Eye (tissue), 1 donor: Measurements from ENCODE around the gene CD180.

Source experiments
- DNase-seq: peaks from one replicate; pipeline ENCODE4 v3.0.0-alpha.2; 2015

The CD180 gene

DNA sequence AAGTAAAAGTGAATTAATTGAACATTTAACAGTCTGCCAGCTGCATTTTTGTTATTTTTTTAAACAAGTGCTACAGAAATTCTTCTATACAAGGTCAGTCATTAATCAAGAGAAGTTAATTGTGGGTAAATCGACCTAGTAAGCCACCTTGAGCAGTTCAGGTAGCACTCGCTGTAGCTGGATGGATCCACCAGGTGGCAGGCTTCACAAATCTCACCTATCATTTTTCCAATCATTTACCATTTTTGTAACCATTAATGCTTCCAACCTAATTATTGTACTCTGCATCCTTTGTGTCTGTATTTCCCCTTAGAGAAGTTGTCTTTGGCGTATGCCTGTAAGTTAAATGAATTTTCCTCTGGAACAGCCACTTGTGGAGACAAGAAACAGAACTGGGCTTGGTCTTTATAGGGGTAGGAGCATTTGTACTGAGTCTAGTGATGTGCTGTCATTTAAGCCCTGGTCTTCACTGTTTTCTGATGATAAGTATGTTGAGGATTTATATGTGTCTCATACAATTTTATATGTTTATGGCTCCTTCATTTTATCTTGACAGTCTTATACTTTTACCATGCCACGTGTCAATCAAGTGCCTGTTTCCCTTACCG, 39.5 kb downstream of the CD180 start:
- DNase-seq, result peak; percentile 37

DNA sequence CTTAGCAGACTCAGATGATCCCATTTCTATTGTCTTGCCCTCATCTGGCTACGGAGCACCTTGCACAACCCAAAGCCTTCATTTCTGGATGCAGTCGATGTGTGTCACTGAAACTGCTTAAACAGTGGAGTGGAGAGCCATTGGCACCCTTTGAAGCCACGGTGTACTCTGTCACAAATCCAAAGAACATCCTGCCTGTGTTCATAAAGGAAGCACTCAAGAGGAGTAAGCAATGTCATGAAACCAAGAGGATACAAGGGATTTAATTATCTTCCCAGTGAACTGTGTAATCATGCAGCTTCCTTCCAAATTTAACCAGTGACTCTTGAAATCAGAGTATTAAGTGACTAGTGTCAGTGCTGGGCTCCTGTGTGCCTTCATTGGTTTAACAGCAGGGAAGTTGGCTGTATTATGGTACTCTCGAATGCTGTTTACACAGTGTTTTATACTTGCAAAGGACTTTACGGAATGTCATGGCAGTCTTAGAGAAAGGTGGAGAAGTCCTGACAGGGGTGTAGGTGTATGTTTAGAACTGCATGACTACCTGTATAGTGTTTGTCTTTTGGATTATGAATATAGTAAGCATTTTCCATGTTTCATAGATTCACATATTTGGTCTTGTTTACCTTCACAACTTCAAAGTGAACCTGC, 41.9 kb downstream of the CD180 start:
- no peak for DNase-seq

DNA sequence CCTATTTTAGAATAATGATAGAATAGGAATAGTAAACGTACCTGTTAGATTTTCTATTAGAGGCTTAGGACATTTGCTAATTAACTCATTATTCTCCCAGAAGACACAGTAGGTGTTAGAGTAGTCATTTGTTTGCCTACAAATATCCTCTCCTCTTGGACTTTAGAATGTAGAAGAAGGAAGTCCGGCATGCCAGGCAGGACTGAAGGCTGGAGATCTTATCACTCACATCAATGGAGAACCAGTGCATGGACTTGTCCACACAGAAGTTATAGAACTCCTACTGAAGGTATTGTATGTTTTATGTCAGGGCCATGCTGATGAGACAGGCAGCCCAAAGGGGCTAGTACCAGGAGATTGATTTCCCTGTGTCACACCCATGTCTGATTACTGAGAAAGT, 43.3 kb downstream of the CD180 start:
- no peak for DNase-seq

- no peak for DNase-seq
Observed at GRCh38 chr5:67152400-67152799, 44.2 kb downstream of the CD180 start.

- peak; percentile 38 for DNase-seq
Observed at GRCh38 chr5:67149951-67150523, 46.6 kb downstream of the CD180 start.

- no peak for DNase-seq
Observed at GRCh38 chr5:67149057-67149950, 47.3 kb downstream of the CD180 start.

- DNase-seq, result no peak
Observed at GRCh38 chr5:67147760-67148159, 48.8 kb downstream of the CD180 start.

DNA sequence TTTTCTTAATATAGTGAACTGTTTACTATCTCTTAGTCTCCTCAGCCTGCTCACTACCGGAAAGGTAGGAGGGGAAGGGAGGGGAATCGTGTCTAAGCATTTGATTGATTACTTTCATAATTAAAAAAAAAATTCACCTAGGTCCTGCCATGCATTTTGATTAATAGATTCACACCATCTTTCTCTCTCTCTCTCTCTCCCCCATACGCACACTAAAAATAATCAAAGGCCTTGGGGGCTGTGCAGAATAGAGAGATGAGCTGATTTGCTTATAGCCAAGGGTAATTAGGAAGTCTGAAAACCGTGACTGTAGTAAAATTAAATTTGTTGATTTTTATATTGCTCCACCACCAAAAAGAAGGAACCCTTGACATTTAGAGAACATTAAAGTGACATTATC, 49.6 kb downstream of the CD180 start:
- DNase-seq, result no peak

DNA sequence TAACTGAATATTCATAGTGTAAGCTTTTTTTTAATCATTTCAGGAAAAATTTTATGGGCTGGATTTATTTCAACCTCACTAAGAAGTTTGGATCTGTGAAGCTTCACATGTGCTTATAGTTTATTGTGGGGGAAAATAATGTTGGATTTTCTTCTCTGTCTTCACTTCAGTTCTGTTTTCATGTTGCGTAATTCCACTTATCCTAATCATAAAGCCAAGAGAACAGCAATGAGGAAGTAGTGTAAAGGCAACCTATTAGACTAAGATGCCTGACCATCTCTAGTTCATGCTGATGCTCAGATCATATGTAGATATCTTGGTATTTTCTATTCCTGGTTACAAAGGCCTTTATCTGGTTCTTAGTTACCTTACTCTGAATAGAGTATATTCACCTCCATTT, 50.0 kb downstream of the CD180 start:
- DNase-seq, result no peak

DNA sequence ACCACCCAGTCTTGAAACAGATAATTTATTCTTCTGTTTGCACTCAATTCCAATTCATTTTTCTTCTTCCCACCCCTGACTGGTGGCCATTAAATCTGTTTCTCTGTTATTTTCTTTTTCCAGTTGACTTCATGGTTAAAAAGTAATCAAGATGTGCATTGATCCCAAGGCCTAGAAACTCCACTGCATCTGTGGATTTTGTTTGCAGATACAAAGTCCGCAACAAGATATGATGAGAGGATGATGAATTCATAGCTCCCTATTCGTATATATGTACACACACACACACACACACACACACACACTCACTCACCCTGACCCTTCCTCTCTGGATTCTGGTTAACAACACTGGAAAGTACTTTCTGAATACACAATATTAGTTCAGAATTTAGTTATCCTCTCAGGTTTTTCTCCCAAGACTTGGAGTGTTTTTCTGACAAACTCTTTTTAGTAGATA, 52.4 kb downstream of the CD180 start:
- DNase-seq, result no peak

GRCh38 chr5:67143549-67143948, 53.0 kb downstream of the CD180 start:
- DNase-seq, result no peak

- no peak for DNase-seq
Observed at GRCh38 chr5:67142816-67143215, 53.8 kb downstream of the CD180 start.

DNA sequence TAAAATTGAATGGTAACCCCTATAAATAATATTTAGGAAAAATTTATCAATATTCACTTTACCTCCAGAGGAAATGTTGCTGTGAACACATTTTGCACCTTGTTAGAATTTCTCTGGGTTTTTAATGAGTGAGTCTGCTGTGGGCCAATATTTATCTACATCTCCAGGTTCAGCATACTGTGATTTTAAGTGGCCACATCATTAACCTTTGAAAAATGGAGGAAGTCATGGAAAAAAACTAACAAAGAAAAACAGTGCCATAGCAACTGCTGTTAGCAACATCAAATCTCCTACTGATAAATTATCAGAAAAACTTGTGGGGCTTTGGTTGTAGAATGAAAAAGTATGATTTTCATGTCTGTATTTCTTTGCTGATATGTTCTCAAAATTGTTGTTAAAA, 55.0 kb downstream of the CD180 start:
- no peak for DNase-seq

DNA sequence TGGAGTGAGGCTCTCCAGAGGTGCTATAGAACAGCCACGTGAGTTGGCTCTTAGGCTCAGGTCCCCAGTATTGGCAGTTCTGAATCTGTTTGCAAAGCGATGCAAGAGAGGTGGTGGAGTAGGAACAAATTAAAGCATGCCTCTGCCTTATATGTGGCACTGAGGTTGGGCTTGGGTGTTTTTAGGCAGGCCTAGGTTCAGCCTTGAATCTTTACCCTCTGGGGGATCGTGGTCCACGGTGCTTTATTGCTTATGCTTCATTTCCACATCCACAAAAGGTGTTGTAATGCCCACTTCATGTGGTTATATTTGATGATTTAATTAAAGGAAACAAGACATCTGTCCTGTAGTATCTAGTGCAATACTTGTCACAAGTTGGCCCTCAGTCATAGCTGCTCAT, 56.2 kb downstream of the CD180 start:
- DNase-seq, result no peak

DNA sequence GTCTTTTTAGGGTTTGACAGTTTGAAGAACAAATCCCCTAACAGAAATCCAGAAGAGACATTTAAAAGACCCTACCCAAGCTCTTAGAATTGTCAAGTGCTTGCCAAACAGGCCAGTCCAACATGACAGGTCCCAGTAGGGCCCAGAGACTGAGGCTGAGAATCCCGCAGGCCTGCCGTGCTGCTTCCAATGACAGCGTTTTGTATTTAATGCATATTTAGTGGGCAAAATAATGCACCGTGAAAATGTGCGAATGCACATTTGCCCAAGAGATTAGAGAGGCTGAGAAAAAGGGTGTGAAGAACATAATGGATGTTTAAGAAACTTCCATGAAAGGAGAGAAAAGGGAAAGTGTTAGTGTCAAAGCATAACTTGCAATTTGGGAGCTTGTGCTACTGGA, 57.6 kb downstream of the CD180 start:
- DNase-seq, result no peak

DNA sequence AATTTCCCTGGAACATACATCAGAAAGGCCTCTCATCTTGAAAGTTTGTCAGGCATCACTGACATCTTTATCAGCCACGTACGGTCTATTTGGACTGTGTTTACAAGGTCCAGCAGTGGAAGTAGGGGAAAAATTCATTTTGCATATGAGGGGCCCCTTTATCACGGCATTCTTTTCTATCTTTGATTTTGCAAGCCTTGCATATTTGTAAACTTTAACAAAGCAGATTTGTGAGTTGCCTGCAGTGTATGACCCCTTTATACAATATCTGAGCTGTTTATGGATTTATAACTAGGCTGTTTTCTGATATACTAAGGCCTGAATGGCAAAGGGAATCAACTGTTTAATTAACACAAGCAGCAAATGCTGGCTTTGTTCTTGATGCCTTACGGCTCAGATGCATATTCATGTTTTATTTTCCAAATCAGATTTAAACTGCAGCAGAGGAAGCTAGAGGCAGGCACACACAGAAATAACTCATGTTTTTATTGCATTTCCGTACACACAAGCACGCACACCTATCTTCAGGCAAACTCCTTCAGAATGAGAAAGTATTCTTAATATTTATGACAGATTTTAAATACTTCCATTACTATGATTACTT, 61.1 kb downstream of the CD180 start:
- no peak for DNase-seq

GRCh38 chr5:67133776-67134175, 62.8 kb downstream of the CD180 start:
- no peak for DNase-seq

DNA sequence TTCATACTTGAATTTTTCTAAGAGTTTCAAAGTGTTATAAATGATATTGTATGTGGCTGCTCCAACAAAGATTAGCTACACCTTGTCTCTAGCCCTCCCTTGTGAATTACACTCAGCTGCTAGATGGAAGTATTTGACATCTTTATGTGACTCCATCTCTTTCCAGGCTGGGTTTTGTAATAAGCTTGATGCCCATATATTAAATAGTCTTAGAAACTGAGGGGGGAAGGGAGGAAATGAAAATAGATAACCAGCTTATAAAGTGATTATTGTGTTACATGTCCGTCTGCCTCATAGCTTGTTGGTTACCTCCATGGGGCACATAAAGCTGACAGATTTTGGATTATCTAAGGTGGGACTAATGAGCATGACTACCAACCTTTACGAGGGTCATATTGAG, 63.4 kb downstream of the CD180 start:
- no peak for DNase-seq

- DNase-seq, result no peak
Observed at GRCh38 chr5:67129768-67130167, 66.8 kb downstream of the CD180 start.
